Islet precursor cell (in vitro differentiated cells): ENCODE measurements around the gene LINGO4.
"Not testable (repeated sequence)": the region's sequence is repeated elsewhere in the genome, so short reads cannot be mapped to it uniquely, and the experiment has no call there.

Experiments used
- DNase-seq: peaks from one replicate; pipeline ENCODE4 v3.0.0-alpha.2; 2018

The LINGO4 gene

DNA sequence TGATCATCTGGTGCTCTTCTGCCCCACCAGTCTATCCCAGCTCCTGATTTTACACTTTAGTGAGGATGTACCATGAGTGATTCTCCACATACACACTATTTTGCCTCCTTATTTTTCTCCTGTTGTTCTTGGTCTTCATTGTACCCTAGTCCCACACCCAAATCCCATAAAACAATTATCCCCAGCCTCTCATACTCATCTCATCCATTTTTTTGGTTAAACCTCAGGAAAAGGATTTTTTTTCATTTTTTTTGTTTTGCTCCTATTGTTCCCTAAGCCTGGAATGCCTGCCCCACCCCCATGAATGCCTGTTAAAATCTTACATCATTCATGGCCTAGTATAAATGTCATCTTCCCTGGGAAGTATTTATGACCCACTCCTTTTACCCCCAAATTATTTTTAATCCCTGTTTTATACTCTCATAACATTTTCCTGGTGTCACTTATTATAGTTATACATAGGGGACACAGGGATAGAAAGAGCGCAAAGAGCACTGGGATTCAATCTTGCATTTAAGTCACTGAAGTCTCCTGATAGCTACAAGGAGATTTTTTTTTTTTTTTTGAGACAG is 4.9 kb upstream of the LINGO4 start:
- peak; percentile 12 for DNase-seq

GRCh38 chr1:151809290-151809984 is 4.2 kb upstream of the LINGO4 start:
- DNase-seq, result peak; percentile 17

DNA sequence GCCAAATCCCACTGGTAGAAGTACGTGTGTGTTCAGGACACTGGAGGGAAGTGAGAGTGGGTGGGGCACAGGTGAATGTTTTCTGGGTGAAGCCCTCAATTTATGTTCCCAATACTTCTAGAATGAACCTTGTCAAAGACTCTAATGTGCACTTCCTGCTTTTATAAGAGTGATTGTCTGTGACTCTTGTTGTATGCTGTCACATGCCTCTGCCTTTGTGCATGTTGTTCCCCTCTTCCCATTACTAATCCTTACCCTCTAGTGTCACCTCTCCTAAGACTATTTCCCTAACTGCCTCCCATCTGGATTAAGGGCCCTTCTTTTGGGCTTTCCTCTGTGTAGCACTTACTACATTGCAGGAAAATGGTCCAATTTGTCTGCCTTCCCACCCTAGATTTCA is 2.5 kb upstream of the LINGO4 start:
- peak; percentile 7 for DNase-seq

DNA sequence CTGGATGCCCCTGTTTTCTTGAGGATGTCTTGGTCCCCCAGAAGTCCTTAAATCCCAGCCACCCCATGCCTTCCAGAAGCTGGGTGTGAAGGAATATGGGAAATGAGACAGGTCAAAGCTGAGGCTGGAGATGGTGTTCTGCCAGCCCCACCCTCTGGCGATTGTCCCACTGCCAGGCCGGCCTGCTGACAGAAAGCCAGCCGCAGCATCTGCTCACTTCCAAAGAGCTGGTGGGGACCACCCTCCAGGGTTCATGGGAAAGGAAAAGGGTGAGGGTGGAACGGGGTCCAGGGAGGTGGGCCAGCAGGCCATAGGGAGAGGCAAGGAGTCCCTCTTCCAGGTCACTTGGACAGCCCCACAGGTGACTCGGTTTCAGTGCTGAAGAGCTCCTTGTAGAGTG is 1.9 kb upstream of the LINGO4 start:
- DNase-seq, result no peak

GRCh38 chr1:151806170-151806569 is 951 bp upstream of the LINGO4 start:
- no peak for DNase-seq

GRCh38 chr1:151803915-151804314 is 1.3 kb downstream of the LINGO4 start:
- DNase-seq, result no peak

- DNase-seq, result no peak
Measured at GRCh38 chr1:151803164-151803563, 2.1 kb downstream of the LINGO4 start.

DNA sequence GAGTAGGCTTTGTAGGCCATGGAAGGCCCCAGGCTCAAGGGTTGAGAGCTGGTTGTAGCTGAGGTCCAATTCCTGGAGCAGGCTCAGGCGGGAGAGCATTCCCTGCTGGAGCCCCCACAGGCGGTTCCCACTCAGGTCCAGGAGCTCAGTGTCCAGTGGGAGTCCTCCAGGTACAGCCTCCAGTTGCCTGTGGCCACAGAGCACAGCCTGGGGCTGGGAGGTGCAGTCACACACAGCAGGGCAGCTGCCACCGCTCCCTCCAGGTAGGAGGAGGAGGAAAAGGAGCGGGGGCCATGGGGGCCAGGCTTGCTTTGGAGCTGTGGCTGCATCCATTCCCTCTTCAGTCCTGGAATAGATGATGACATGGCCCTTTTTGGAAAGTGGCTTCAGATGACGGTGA is 2.8 kb downstream of the LINGO4 start:
- DNase-seq, result no peak

DNA sequence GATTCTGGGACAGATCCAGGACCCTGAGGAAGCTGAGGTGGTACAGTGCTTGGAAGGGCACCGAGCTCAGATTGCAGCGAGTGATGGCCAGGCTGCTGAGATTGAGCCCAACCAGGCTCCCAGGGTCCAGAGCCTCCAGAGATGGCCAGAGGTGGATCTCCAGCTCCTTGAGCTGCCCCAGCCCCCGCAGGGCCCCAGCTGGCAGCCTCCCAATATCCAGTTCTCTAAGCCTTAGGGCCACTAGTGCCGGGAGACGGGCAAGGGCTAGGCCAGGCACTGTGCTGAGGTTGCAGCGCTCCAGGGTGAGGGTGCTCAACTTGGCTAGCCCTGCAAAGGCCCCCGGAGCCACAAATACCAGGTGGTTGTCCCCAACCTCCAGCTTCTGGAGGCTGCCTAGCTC is 3.4 kb downstream of the LINGO4 start:
- no peak for DNase-seq

DNA sequence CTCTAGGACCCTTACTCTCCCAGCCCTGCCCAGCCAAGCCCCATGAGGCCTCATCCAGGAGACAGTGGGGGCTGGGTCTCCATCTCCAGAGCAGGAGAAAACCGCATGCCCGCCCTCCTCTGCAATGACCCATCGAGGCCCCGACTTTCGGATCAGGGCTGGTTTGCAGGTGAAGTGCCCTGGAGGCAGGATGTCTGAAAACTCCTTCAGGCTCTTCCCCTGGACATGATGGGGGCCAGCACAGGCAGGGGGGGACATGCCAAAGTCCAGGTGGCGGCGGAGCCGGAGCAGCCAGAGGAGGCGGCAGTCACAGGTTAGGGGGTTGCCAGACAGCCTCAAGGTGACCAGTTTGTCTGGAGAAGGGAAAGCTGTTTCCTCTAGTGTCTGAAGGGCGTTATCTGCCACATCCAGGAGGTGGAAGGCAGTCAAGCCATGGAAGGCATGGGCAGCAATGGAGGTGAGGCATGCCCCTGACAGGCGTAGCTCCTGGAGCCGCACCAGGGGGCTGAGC is 3.9 kb downstream of the LINGO4 start:
- DNase-seq, result no peak

- no peak for DNase-seq
Measured at GRCh38 chr1:151800830-151801229, 4.4 kb downstream of the LINGO4 start.

GRCh38 chr1:151799179-151800022 is 5.8 kb downstream of the LINGO4 start:
- DNase-seq, result no peak

- no peak for DNase-seq
Measured at GRCh38 chr1:151798571-151798970, 6.6 kb downstream of the LINGO4 start.

- peak; percentile 71 for DNase-seq
Measured at GRCh38 chr1:151790940-151791651, 14.1 kb downstream of the LINGO4 start.

GRCh38 chr1:151790071-151790939 is 14.9 kb downstream of the LINGO4 start, which contains the start of gene TDRKH:
Gene TDRKH, minus strand, starts transcription at chr1:151790500. Its CDS starts 7,478 bp downstream, at chr1:151783022.
- DNase-seq, result peak; percentile 100

DNA sequence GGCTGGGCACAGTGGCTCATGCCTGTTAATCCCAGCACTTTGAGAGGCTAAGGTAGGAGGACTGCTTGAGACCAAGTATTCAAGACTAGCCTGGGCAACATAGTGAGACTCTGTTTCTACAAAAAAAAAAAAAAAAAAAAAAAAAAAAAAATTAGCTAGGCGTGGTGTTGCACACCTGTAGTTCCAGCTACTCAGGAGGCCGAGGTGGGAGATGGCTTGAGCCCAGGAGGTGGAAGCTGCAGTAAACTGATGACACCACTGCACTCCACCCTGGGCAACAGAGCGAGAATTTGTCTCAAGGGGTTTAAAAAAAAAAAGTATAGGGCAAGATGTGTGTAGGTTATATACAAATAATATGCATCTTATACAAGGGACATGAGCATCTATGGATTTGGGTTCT is 17.5 kb downstream of the LINGO4 start:
- DNase-seq, result no peak

GRCh38 chr1:151783796-151784195 is 21.4 kb downstream of the LINGO4 start:
- no peak for DNase-seq

- DNase-seq, result no peak
Measured at GRCh38 chr1:151782741-151783140, 22.5 kb downstream of the LINGO4 start.

DNA sequence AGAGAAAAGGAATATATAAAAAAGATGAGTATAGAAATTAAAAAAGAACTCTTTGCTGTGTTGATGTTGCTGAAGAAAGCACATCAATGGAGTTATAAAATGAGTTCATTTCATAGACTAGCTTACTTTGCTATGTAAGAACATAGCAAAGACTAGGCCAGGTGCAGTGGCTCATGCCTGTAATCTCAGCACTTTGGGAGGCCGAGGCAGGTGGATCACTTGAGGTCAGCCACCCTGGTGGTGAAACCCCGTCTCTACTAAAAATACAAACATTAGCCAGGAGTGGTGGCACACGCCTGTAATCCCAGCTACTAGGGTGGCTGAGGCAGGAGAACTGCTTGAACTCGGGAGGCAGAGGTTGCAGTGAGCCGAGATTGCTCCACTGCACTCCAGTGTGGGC is 23.2 kb downstream of the LINGO4 start:
- not testable (repeated sequence) for DNase-seq

DNA sequence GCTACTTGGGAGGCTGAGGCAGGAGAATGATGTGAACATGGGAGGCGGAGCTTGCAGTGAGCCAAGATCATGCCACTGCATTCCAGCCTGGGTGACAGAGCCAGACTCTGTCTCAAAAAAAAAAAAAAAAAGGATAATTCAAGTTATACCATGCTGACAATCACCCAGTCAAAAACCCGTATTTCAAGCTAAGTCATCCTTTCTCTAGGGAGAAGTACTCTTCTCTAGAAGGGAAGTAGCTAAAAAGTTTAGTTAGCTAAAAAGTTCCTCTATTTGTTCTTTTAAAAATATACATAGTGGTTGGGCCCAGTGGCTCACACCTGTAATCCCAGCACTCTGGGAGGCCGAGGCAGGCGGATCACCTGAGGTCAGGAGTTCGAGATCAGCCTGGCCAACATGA is 24.5 kb downstream of the LINGO4 start:
- DNase-seq, result not testable (repeated sequence)

DNA sequence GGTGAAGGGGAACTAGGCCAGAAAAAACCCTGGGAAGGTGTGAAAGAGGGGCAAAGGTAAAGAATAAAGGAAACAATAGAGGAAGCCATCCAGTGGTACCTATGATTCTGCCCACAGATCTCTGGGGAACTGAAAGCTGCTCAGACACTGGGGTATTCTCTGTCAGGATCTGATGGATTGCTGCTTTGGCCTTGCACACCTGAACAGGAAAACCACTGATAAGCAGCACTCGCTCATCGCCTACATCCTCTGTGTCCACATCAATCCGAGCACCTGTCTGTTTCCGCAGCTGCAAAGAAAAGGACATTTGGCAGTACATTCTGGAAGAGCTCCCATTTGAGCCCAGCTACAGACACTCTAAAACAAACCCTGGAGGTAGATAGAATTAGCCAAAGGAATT is 25.4 kb downstream of the LINGO4 start:
- DNase-seq, result no peak

GRCh38 chr1:151777317-151777716 is 27.9 kb downstream of the LINGO4 start:
- DNase-seq, result no peak
